Fibroblast of mammary gland (primary cell): Measurements from ENCODE around the gene FNDC4.

ENCODE experiments used
- DNase-seq: peaks from one replicate; pipeline ENCODE4 v3.0.0-alpha.2; 2010; ENCODE audit warnings: low read depth
- H3K4me3 ChIP-seq: 2 replicates; pipeline ENCODE4 v1.5.1; 2011; ENCODE audit warnings: low read depth, mild to moderate bottlenecking, low read length, moderate library complexity; ENCODE audit not compliant: control insufficient read depth
- TF ChIP-seq, protein P1 (sequence below): conservative IDR thresholded peaks from 2 replicates; pipeline ENCODE4 v1.5.1; 2011; ENCODE audit warnings: low read depth, low read length, inconsistent platforms; ENCODE audit not compliant: control insufficient read depth, insufficient read depth

Gene FNDC4

GRCh38 chr2:27502142-27502541 is 7.1 kb upstream of the FNDC4 start:
- H3K4me3 ChIP-seq = no peak overlapping the region
- TF ChIP-seq, protein P1, sequence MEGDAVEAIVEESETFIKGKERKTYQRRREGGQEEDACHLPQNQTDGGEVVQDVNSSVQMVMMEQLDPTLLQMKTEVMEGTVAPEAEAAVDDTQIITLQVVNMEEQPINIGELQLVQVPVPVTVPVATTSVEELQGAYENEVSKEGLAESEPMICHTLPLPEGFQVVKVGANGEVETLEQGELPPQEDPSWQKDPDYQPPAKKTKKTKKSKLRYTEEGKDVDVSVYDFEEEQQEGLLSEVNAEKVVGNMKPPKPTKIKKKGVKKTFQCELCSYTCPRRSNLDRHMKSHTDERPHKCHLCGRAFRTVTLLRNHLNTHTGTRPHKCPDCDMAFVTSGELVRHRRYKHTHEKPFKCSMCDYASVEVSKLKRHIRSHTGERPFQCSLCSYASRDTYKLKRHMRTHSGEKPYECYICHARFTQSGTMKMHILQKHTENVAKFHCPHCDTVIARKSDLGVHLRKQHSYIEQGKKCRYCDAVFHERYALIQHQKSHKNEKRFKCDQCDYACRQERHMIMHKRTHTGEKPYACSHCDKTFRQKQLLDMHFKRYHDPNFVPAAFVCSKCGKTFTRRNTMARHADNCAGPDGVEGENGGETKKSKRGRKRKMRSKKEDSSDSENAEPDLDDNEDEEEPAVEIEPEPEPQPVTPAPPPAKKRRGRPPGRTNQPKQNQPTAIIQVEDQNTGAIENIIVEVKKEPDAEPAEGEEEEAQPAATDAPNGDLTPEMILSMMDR = no peak
- peak; percentile 24 for DNase-seq

DNA sequence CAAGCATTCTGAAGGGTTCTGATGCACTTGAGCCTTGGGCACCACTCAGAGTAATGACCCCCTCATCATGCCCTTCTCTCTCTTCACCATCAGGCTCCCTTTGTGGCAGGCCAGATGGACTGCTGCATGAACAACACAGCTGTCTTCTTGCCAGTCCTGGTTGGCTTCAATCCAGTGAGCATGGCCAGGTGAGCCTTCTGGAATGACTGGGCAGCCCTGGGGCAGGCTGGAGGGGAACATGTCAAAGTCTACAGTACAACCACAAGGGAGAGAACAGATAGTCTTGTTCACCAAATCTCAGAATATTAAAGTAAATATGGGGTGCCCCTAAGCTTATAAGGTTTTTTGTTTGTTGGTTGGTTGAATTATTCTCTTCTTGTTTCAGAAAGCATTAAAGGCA is 6.0 kb upstream of the FNDC4 start:
- DNase-seq = no peak
- TF ChIP-seq, protein P1 = no peak
- no peak overlapping the region for H3K4me3 ChIP-seq

- TF ChIP-seq, protein P1 = no peak
- no peak for DNase-seq
- no peak overlapping the region for H3K4me3 ChIP-seq
Measured at GRCh38 chr2:27498975-27499374, 4.0 kb upstream of the FNDC4 start.

DNA sequence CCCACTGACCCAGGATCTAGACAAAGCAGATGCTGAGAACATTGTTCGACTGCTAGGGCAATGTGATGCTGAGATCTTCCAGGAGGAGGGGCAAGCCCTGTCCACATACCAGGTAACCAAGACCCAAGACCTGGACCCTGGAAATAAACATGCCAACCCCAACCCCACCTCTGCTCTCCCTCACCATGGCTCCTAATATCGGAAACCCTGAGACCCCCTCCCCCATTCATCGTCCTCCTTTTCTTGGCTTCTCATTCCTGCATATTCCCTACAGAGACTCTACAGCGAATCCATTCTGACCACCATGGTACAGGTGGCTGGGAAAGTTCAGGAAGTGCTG is 2.3 kb upstream of the FNDC4 start:
- no peak overlapping the region for H3K4me3 ChIP-seq
- DNase-seq = no peak
- TF ChIP-seq, protein P1 = no peak

GRCh38 chr2:27496357-27497287 is 1.6 kb upstream of the FNDC4 start, which contains the start of gene GCKR:
GCKR (plus strand) TSS chr2:27496839; CDS start chr2:27496905, 66 bp downstream.
- TF ChIP-seq, protein P1 = no peak
- DNase-seq = peak; percentile 8
- H3K4me3 ChIP-seq = no peak within 1 kb of the TSS

DNA sequence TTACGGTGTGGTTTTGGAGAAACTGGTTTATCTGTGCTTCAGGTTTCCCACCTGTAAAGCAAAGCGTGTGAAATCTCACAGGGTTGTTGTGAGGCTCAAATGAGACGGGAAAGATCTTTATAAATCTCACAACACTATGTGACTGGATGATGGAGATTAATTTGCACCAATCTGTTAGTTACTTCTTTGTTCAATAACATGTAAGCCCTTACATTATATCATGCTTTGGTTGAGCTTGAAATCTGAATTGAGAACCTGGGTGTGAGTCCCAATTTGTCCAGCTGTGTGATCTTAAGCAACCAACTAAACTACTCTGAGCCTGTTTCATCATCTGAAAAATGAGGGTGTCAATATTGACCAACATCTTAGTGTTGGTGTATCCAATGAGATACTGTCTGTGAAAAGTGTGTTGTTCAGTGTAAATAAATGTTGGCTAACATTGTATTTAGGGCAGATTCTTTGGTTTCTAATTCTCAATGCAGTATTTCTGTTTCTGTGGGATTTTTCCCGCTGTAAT is 898 bp upstream of the FNDC4 start:
- H3K4me3 ChIP-seq = no peak overlapping the region
- DNase-seq = no peak
- TF ChIP-seq, protein P1 = no peak
